MM.1S (cell line): ENCODE results near the gene ZDHHC8.

Experiments
- DNase-seq: peaks from one replicate; pipeline ENCODE4 v3.0.0-alpha.2; 2015
- H2AFZ ChIP-seq: fragments of 300-600 bp; sonication (generic); 2 replicates; pipeline ENCODE4 v1.6.0; 2016; ENCODE audit warnings: antibody characterized with exemption, low read length
- H3F3A ChIP-seq: fragments of 300-600 bp; sonication (generic); 2 replicates; pipeline ENCODE4 v1.6.1; 2016; ENCODE audit warnings: mild to moderate bottlenecking, antibody characterized with exemption, low read length, moderate library complexity, mixed read lengths; ENCODE audit not compliant: insufficient read depth
- H3K27ac ChIP-seq: fragments of 300-600 bp; sonication (generic); 2 replicates; pipeline ENCODE4 v1.5.1; 2016; ENCODE audit warnings: mild to moderate bottlenecking, low read length
- H3K27me3 ChIP-seq: fragments of 300-600 bp; sonication (generic); replicated peaks from 2 replicates; pipeline ENCODE4 v1.6.0; 2016; ENCODE audit warnings: low read length; ENCODE audit not compliant: insufficient read depth
- H3K36me3 ChIP-seq: fragments of 300-600 bp; sonication (generic); replicated peaks from 2 replicates; pipeline ENCODE4 v1.6.1; 2016; ENCODE audit warnings: mild to moderate bottlenecking, low read length, mixed read lengths; ENCODE audit not compliant: insufficient read depth
- H3K4me1 ChIP-seq: fragments of 300-600 bp; sonication (generic); 2 replicates; pipeline ENCODE4 v1.6.1; 2016; ENCODE audit warnings: low read length, mixed read lengths
- H3K4me2 ChIP-seq: fragments of 300-600 bp; sonication (generic); 2 replicates; pipeline ENCODE4 v1.6.0; 2016; ENCODE audit warnings: low read depth, low read length
- H3K4me3 ChIP-seq: fragments of 300-600 bp; sonication (generic); 2 replicates; pipeline ENCODE4 v1.5.1; 2016; ENCODE audit warnings: low read length, mixed read lengths
- H3K79me2 ChIP-seq: fragments of 300-600 bp; sonication (generic); 2 replicates; pipeline ENCODE4 v1.6.1; 2016; ENCODE audit warnings: mixed run types, low read length, mixed read lengths
- H3K9ac ChIP-seq: fragments of 300-600 bp; sonication (generic); 2 replicates; pipeline ENCODE4 v1.6.1; 2016; ENCODE audit warnings: low read length, mixed read lengths
- H3K9me2 ChIP-seq: fragments of 300-600 bp; sonication (generic); replicated peaks from 2 replicates; pipeline ENCODE4 v1.6.1; 2016; ENCODE audit warnings: mild to moderate bottlenecking, low read length, mixed read lengths; ENCODE audit not compliant: insufficient read depth
- H3K9me3 ChIP-seq: fragments of 300-600 bp; sonication (generic); replicated peaks from 2 replicates; pipeline ENCODE4 v1.6.1; 2016; ENCODE audit warnings: mild to moderate bottlenecking, low read length, mixed read lengths; ENCODE audit not compliant: insufficient read depth
- H4K20me1 ChIP-seq: fragments of 300-600 bp; sonication (generic); 2 replicates; pipeline ENCODE4 v1.6.1; 2016; ENCODE audit warnings: mild to moderate bottlenecking, low read length, moderate library complexity, mixed read lengths; ENCODE audit not compliant: insufficient read depth
- CTCF ChIP-seq: fragments of 300-600 bp; sonication (generic); IDR thresholded peaks from 2 replicates; pipeline ENCODE4 v1.5.1; 2016; ENCODE audit warnings: antibody characterized with exemption, low read length, mixed read lengths
- EZH2 ChIP-seq: fragments of 300-600 bp; sonication (generic); optimal IDR thresholded peaks from 2 replicates; pipeline ENCODE3; 2017; ENCODE audit warnings: low read depth, mild to moderate bottlenecking, antibody characterized with exemption, low read length, mixed read lengths
- EZH2phosphoT487 ChIP-seq: fragments of 300-600 bp; sonication (generic); IDR thresholded peaks from 2 replicates; pipeline ENCODE4 v1.6.1; 2018; ENCODE audit warnings: antibody characterized with exemption, low read length

Gene ZDHHC8

GRCh38 chr22:20129747-20130014, 1.9 kb upstream of the ZDHHC8 start:
- peaks cover 36% of the 10 kb centered on the region for H3F3A ChIP-seq
- H2AFZ ChIP-seq: no peak overlapping the region
- H3K79me2 ChIP-seq: peaks cover 18% of the 10 kb centered on the region
- no peaks in the 10 kb centered on the region for H3K9me2 ChIP-seq
- no peak overlapping the region for H3K27ac ChIP-seq
- H3K4me1 ChIP-seq: 0 out of 2 replicates have a peak, but pooled peaks cover 3% of the 10 kb centered on the region
- H3K9me3 ChIP-seq: no peaks in the 10 kb centered on the region
- H3K4me2 ChIP-seq: no peak overlapping the region
- 0 out of 2 replicates have a peak, but pooled peaks cover 5% of the 10 kb centered on the region for H4K20me1 ChIP-seq
- TF ChIP-seq EZH2phosphoT487 (no peak), CTCF (no peak), EZH2 (no peak)
- H3K4me3 ChIP-seq: no peak overlapping the region
- H3K36me3 ChIP-seq: no peaks in the 10 kb centered on the region; the same call in 1 of the 2 replicates
- no peaks in the 10 kb centered on the region for H3K27me3 ChIP-seq
- DNase-seq: no peak
- H3K9ac ChIP-seq: no peak overlapping the region

- Histone ChIP-seq H2AFZ (peak overlapping the region; percentile 87; the same call in 1 of the 2 replicates), H3K4me1 (0 out of 2 replicates have a peak, but pooled peaks cover 3% of the 10 kb centered on the region), H3K4me2 (no peak overlapping the region), H3K36me3 (no peaks in the 10 kb centered on the region; the same call in 1 of the 2 replicates), H3K9me2 (no peaks in the 10 kb centered on the region), H4K20me1 (no peaks in the 10 kb centered on the region), H3K9me3 (no peaks in the 10 kb centered on the region), H3K4me3 (no peak overlapping the region), H3K27me3 (no peaks in the 10 kb centered on the region), H3F3A (peaks cover 36% of the 10 kb centered on the region), H3K27ac (no peak overlapping the region), H3K9ac (no peak overlapping the region), H3K79me2 (peaks cover 15% of the 10 kb centered on the region)
- DNase-seq: peak; percentile 47
- TF ChIP-seq EZH2: no peak
- peak; percentile 54 for TF ChIP-seq CTCF
These were observed 1.3 kb upstream of the ZDHHC8 start for GRCh38 chr22:20130319-20130718.

- Histone ChIP-seq H2AFZ (peak overlapping the region; percentile 87; the same call in 1 of the 2 replicates), H3K9me3 (no peaks in the 10 kb centered on the region), H3K4me3 (peak overlapping the region; percentile 72), H4K20me1 (no peaks in the 10 kb centered on the region), H3K4me2 (peak overlapping the region; percentile 74), H3K27me3 (no peaks in the 10 kb centered on the region), H3K36me3 (no peaks in the 10 kb centered on the region; the same call in 1 of the 2 replicates), H3K9ac (peak overlapping the region; percentile 52; the same call in 1 of the 2 replicates), H3K79me2 (peaks cover 15% of the 10 kb centered on the region), H3K27ac (no peak overlapping the region), H3K4me1 (0 out of 2 replicates have a peak, but pooled peaks cover 3% of the 10 kb centered on the region), H3K9me2 (no peaks in the 10 kb centered on the region), H3F3A (peaks cover 36% of the 10 kb centered on the region)
- no peak for TF ChIP-seq EZH2phosphoT487
- TF ChIP-seq EZH2: no peak
- no peak for TF ChIP-seq CTCF
- peak; percentile 69 for DNase-seq
These were observed 640 bp upstream of the ZDHHC8 start for GRCh38 chr22:20130731-20131596.
